IPS DF 4.7 (cell line): ENCODE results near the gene FAM193A.
"Not testable (repeated sequence)": the region's sequence is repeated elsewhere in the genome, so short reads cannot be mapped to it uniquely, and the experiment has no call there.

Source experiments
- DNase-seq: peaks from one replicate; pipeline ENCODE4 v3.0.0-alpha.2; 2013; ENCODE audit warnings: low spot score; ENCODE audit errors: extremely low read depth

The FAM193A gene

GRCh38 chr4:2606960-2607506, 70.6 kb downstream of the FAM193A start:
- DNase-seq = no peak

GRCh38 chr4:2607822-2608221, 71.4 kb downstream of the FAM193A start:
- DNase-seq = no peak

GRCh38 chr4:2608291-2608690, 71.8 kb downstream of the FAM193A start:
- DNase-seq = no peak

GRCh38 chr4:2615821-2616220, 79.4 kb downstream of the FAM193A start:
- no peak for DNase-seq

- no peak for DNase-seq
Measured at GRCh38 chr4:2617955-2618354, 81.5 kb downstream of the FAM193A start.

GRCh38 chr4:2618729-2619128, 82.3 kb downstream of the FAM193A start:
- DNase-seq = not testable (repeated sequence)

- no peak for DNase-seq
Measured at GRCh38 chr4:2619459-2619858, 83.0 kb downstream of the FAM193A start.

- no peak for DNase-seq
Measured at GRCh38 chr4:2621419-2621818, 85.0 kb downstream of the FAM193A start.

- no peak for DNase-seq
Measured at GRCh38 chr4:2623442-2623841, 87.0 kb downstream of the FAM193A start.

- no peak for DNase-seq
Measured at GRCh38 chr4:2624782-2625530, 88.5 kb downstream of the FAM193A start.

- no peak for DNase-seq
Measured at GRCh38 chr4:2626231-2626630, 89.8 kb downstream of the FAM193A start.

- no peak for DNase-seq
Measured at GRCh38 chr4:2630556-2631273, 94.3 kb downstream of the FAM193A start.

- DNase-seq = no peak
Measured at GRCh38 chr4:2634014-2634413, 97.6 kb downstream of the FAM193A start.

GRCh38 chr4:2636331-2636730, 99.9 kb downstream of the FAM193A start:
- DNase-seq = no peak

- DNase-seq = not testable (repeated sequence)
Measured at GRCh38 chr4:2636994-2637393, 100.5 kb downstream of the FAM193A start.

GRCh38 chr4:2637956-2638552, 101.6 kb downstream of the FAM193A start:
- no peak for DNase-seq

- no peak for DNase-seq
Measured at GRCh38 chr4:2638730-2639129, 102.3 kb downstream of the FAM193A start.

GRCh38 chr4:2642968-2643367, 106.5 kb downstream of the FAM193A start:
- DNase-seq = no peak

- DNase-seq = no peak
Measured at GRCh38 chr4:2643555-2643954, 107.1 kb downstream of the FAM193A start.

- DNase-seq = no peak
Measured at GRCh38 chr4:2646396-2647149, 110.1 kb downstream of the FAM193A start.

GRCh38 chr4:2647403-2648158, 111.1 kb downstream of the FAM193A start:
- DNase-seq = no peak
